ENCODE measurements around the gene FSTL3. TPM values are rescaled to one million over a fixed set of nuclear protein-coding genes. Genes with fewer than 3 reads are reported as not detected.
A peak's percentile ranks its signal among the peaks of the same experiment; 100 is the strongest.

The FSTL3 gene
- polyA plus RNA-seq, 1 of the 3 experiments (the other 2 are of a cell fraction): 64.4 TPM

DNA sequence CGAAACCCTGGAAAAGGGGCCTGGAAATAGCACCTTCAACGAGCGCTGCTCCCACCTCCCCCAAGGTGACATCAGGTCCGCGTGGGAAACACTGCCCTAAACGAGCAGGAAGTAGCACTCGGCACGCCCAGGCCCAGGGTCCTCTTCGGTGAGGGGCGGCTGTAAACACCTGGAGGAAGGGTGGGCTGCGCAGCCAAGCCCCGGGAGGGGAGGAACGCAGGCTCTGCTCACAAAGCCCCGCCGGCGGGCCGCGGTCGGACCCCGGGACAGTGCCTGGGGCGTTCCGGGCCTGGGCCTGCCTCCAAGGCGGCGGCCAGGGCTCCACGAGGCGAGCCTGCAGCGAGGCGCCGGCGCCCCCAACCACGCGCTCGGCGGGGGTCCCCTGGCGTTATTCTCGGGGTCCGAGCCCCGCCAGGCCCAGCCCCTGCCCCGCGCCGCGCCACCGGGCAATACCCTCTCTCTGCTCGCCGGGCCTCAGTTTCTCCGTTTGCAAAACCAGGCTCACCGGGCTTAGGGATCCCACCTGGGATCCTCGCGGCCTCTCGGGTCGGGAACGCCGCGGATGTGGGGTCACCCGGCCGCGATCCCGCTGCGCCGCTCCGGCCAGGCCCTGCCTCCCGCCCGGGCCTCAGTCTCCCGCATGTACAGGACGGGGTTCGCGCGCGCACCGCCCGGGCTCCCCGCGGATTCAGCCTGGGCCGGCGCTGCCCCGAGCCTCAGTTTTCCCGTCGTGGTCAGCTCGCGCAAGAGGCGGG, 13.8 kb upstream of the FSTL3 start:
- POLR2A ChIA-PET: interaction anchor here (1.0 kb wide), 1 partner anchor 15 kb away, joined by 3 read pairs; no protein-coding TSS in a partner anchor
- H2AFZ ChIP-seq (ENCODE audit: low read depth): no peak overlapping the region; the same call in 1 of the 2 replicates
- H3K9me2 ChIP-seq: no peaks in the 10 kb centered on the region
- H3K4me3 ChIP-seq (ENCODE audit: low read depth in 2 of 2, low read length in 1 of 2): peak overlapping the region; percentile 86 to 96
- TF ChIP-seq NFIC (IDR thresholded peaks at IDR 0.05; ENCODE audit: borderline replicate concordance) (no peak), TAF1 (IDR thresholded peaks at IDR 0.05; ENCODE audit: borderline replicate concordance, low read depth, low read length) (no peak), MXI1 (IDR thresholded peaks at IDR 0.05; ENCODE audit: low read depth, low read length) (peak; percentile 71; the same call in 1 of the 2 replicates), RXRA (IDR thresholded peaks at IDR 0.05; ENCODE audit: borderline replicate concordance, low read depth) (no peak), MAX (IDR thresholded peaks at IDR 0.05; ENCODE audit: low read depth) (peak; percentile 49), FOXJ3 (CRISPR knock-in tag; IDR thresholded peaks at IDR 0.05) (no peak), NRF1 (IDR thresholded peaks at IDR 0.05; ENCODE audit: low read depth, low read length) (no peak), GABPA (IDR thresholded peaks at IDR 0.05; ENCODE audit: low read depth) (no peak), ELF1 (IDR thresholded peaks at IDR 0.05) (0 out of 2 replicates have a peak, but pooled peaks have one; percentile 22), FOSL2 (IDR thresholded peaks at IDR 0.05; ENCODE audit: borderline replicate concordance, low read depth) (no peak), USF2 (IDR thresholded peaks at IDR 0.05; ENCODE audit: borderline replicate concordance, low read depth, low read length) (no peak)
- TF ChIP-seq, protein P1, sequence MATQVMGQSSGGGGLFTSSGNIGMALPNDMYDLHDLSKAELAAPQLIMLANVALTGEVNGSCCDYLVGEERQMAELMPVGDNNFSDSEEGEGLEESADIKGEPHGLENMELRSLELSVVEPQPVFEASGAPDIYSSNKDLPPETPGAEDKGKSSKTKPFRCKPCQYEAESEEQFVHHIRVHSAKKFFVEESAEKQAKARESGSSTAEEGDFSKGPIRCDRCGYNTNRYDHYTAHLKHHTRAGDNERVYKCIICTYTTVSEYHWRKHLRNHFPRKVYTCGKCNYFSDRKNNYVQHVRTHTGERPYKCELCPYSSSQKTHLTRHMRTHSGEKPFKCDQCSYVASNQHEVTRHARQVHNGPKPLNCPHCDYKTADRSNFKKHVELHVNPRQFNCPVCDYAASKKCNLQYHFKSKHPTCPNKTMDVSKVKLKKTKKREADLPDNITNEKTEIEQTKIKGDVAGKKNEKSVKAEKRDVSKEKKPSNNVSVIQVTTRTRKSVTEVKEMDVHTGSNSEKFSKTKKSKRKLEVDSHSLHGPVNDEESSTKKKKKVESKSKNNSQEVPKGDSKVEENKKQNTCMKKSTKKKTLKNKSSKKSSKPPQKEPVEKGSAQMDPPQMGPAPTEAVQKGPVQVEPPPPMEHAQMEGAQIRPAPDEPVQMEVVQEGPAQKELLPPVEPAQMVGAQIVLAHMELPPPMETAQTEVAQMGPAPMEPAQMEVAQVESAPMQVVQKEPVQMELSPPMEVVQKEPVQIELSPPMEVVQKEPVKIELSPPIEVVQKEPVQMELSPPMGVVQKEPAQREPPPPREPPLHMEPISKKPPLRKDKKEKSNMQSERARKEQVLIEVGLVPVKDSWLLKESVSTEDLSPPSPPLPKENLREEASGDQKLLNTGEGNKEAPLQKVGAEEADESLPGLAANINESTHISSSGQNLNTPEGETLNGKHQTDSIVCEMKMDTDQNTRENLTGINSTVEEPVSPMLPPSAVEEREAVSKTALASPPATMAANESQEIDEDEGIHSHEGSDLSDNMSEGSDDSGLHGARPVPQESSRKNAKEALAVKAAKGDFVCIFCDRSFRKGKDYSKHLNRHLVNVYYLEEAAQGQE (IDR thresholded peaks at IDR 0.05; ENCODE audit: low read depth, low read length): no peak
- TF ChIP-seq, protein P2, sequence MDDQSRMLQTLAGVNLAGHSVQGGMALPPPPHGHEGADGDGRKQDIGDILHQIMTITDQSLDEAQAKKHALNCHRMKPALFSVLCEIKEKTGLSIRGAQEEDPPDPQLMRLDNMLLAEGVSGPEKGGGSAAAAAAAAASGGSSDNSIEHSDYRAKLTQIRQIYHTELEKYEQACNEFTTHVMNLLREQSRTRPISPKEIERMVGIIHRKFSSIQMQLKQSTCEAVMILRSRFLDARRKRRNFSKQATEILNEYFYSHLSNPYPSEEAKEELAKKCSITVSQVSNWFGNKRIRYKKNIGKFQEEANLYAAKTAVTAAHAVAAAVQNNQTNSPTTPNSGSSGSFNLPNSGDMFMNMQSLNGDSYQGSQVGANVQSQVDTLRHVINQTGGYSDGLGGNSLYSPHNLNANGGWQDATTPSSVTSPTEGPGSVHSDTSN (IDR thresholded peaks at IDR 0.05): no peak
- peak; percentile 74 for DNase-seq
- H3K79me2 ChIP-seq (ENCODE audit: insufficient read depth): peaks cover 59% of the 10 kb centered on the region
- H4K20me1 ChIP-seq (ENCODE audit: insufficient read depth): peaks cover 51% of the 10 kb centered on the region
- peak overlapping the region; percentile 54 to 82 for H3K27ac ChIP-seq (ENCODE audit: low read depth in 2 of 2, low read length in 1 of 2)
- no peaks in the 10 kb centered on the region for H3K27me3 ChIP-seq (ENCODE audit: insufficient read depth)
- peaks cover 7 to 32% of the 10 kb centered on the region in 2 experiments; a peak in 2 of 4 replicates for H3K4me1 ChIP-seq (ENCODE audit: control insufficient read depth in 1 of 2, insufficient read depth in 2 of 2, low read depth in 1 of 2, low read length in 1 of 2)
- peak overlapping the region; percentile 97 for H3K9ac ChIP-seq
- WGBS (ENCODE audit: low lambda C conversion rate): 1% methylated on average over 15 of the region's 81 CpGs
- peak overlapping the region; percentile 99 for H3K4me2 ChIP-seq
- no peaks in the 10 kb centered on the region for H3K9me3 ChIP-seq
- peaks cover 4% of the 10 kb centered on the region for H3F3A ChIP-seq (replicated peaks; ENCODE audit: insufficient read depth)
- CTCF ChIA-PET: interaction anchor here (0.9 to 1.9 kb wide), 7 partner anchors 13 to 77 kb away, joined by 3 to 26 read pairs (median 4); partner anchors contain the start of gene PALM
- peaks cover 0 to 9% of the 10 kb centered on the region in 2 experiments for H3K36me3 ChIP-seq (replicated peaks in 1 of 2; ENCODE audit: control insufficient read depth in 1 of 2, insufficient read depth in 2 of 2, low read length in 1 of 2)
